Esophagus muscularis mucosa (tissue), 3 donors: ENCODE data around the gene IRF2BP2.

Experiments
- POLR2AphosphoS5 ChIP-seq, 2 donors: sonication (generic); formaldehyde crosslinking; IDR thresholded peaks; one replicate each; pipeline ENCODE4 v1.6.1; 2017; ENCODE audit warnings: antibody characterized with exemption in 2 of 2
- TF ChIP-seq, protein P1 (sequence below), 3 experiments: fragments of 200-600 bp in 2 of 3; fragments of 450-650 bp in 1 of 3; sonication (generic) in 2 of 3; IDR thresholded peaks; one replicate each; pipeline ENCODE4 v1.5.1; 2017 to 2019; ENCODE audit warnings: antibody characterized with exemption in 3 of 3, mild to moderate bottlenecking in 2 of 3, moderate library complexity in 1 of 3

DNA sequence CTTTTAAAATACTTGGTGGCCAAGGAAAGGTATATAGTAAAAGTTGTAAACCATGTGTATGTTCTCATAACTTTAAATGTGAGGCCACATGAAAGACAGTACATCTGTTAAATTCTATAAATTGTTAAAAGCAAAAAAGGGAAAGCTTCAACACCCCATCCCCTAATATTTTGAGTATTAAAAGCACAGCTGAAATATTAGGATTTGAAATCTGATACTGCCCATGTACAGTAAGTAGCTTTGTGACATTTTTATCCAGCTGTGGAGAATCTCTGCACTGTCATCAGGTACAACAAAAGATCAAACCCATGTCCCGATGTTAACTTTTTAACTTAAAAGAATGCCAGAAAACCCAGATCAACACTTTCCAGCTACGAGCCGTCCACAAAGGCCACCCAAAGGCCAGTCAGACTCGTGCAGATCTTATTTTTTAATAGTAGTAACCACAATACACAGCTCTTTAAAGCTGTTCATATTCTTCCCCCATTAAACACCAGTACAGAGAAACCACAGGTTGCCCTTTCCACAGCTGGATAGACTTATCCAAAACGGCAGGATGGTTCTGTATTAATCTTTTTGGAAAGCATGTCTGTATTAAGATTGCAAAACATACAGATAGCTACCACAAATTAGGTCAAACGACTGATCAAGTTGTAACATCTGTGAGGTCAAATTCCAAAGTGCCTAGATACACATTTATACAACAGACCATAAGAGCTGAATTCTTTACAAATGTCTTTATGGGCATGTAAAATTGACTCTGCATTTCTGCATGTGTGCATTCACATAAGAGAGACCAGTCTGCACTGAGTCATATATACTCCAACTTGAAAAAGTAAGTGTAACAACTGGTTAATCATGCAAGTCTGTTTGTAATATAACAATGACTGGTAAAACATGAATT is 5.2 kb downstream of the IRF2BP2 start:
- no peak for TF ChIP-seq POLR2AphosphoS5 (IDR thresholded peaks at IDR 0.05)
- TF ChIP-seq, protein P1, sequence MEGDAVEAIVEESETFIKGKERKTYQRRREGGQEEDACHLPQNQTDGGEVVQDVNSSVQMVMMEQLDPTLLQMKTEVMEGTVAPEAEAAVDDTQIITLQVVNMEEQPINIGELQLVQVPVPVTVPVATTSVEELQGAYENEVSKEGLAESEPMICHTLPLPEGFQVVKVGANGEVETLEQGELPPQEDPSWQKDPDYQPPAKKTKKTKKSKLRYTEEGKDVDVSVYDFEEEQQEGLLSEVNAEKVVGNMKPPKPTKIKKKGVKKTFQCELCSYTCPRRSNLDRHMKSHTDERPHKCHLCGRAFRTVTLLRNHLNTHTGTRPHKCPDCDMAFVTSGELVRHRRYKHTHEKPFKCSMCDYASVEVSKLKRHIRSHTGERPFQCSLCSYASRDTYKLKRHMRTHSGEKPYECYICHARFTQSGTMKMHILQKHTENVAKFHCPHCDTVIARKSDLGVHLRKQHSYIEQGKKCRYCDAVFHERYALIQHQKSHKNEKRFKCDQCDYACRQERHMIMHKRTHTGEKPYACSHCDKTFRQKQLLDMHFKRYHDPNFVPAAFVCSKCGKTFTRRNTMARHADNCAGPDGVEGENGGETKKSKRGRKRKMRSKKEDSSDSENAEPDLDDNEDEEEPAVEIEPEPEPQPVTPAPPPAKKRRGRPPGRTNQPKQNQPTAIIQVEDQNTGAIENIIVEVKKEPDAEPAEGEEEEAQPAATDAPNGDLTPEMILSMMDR (IDR thresholded peaks at IDR 0.05), result no peak
